H1 (cell line): ENCODE measurements around the gene PCGF6.

ENCODE experiments used
- CREB1 ChIP-seq: IDR thresholded peaks from 2 replicates; pipeline ENCODE4 v1.6.1; 2012; ENCODE audit warnings: inconsistent platforms
- CTCF ChIP-seq, 3 experiments: IDR thresholded peaks; 1 replicate in 2 of 3; 2 replicates in 1 of 3; pipeline versions ENCODE4 v1.5.1 to v1.6.1; 2011; ENCODE audit warnings: low read length in 3 of 3, mild to moderate bottlenecking in 3 of 3, inconsistent platforms in 2 of 3, low read depth in 1 of 3, moderate library complexity in 1 of 3; ENCODE audit not compliant: insufficient read depth in 1 of 3; ENCODE audit errors: control extremely low read depth in 1 of 3
- EGR1 ChIP-seq: IDR thresholded peaks from 2 replicates; pipeline ENCODE4 v1.6.1; 2011; ENCODE audit warnings: low read depth, low read length, borderline replicate concordance
- EZH2 ChIP-seq: fragments of 200-600 bp; sonication (generic); IDR thresholded peaks from 2 replicates; pipeline ENCODE4 v1.7.1; 2012; ENCODE audit warnings: low read depth, mild to moderate bottlenecking, moderate library complexity, low read length, inconsistent platforms; ENCODE audit not compliant: severe bottlenecking
- HDAC2 ChIP-seq, 2 experiments: fragments of 300-600 bp in 1 of 2; sonication (generic) in 1 of 2; IDR thresholded peaks; 2 replicates each; pipeline ENCODE4 v1.6.1; 2011 to 2012; ENCODE audit warnings: low read depth in 2 of 2, low read length in 2 of 2, mild to moderate bottlenecking in 2 of 2, moderate library complexity in 2 of 2, borderline replicate concordance in 1 of 2, inconsistent platforms in 1 of 2
- JUN ChIP-seq: IDR thresholded peaks from 2 replicates; pipeline ENCODE4 v1.6.1; 2011; ENCODE audit warnings: low read depth, mild to moderate bottlenecking, improper control_type of control experiment, low read length
- MAFK ChIP-seq: IDR thresholded peaks from 2 replicates; pipeline ENCODE4 v1.6.1; 2012; ENCODE audit warnings: low read depth, mild to moderate bottlenecking, improper control_type of control experiment, low read length
- SIN3A ChIP-seq, 2 experiments: IDR thresholded peaks in 1 of 2; conservative IDR thresholded peaks in 1 of 2; 2 replicates each; pipeline ENCODE4 v1.6.1; 2011 to 2012; ENCODE audit warnings: low read length in 2 of 2, improper control_type of control experiment in 1 of 2, low read depth in 1 of 2, mild to moderate bottlenecking in 1 of 2
- TAF1 ChIP-seq: IDR thresholded peaks from 2 replicates; pipeline ENCODE4 v1.6.1; 2011; ENCODE audit warnings: mild to moderate bottlenecking, low read depth, low read length
- TAF7 ChIP-seq: optimal IDR thresholded peaks from 2 replicates; pipeline ENCODE3; 2011; ENCODE audit warnings: low read depth, mild to moderate bottlenecking, inconsistent platforms, low read length, moderate library complexity, borderline replicate concordance
- TF ChIP-seq, protein P1 (sequence below): IDR thresholded peaks from 2 replicates; pipeline ENCODE4 v1.6.1; 2012; ENCODE audit warnings: inconsistent platforms

- no peak for TF ChIP-seq CTCF (IDR thresholded peaks at IDR 0.05; ENCODE audit: control extremely low read depth in 1 of 3, insufficient read depth in 1 of 3, low read depth in 1 of 3, low read length in 3 of 3)
- no peak for TF ChIP-seq TAF7
- TF ChIP-seq HDAC2 (IDR thresholded peaks at IDR 0.05; ENCODE audit: borderline replicate concordance in 1 of 2, low read depth in 2 of 2, low read length in 2 of 2), result peak in 1 of 2 experiments; percentile 83; a peak in 1 of 4 replicates
- no peak for TF ChIP-seq JUN
- no peak; the same call in 1 of the 2 replicates for TF ChIP-seq CREB1
- TF ChIP-seq MAFK, result no peak
- TF ChIP-seq SIN3A (conservative IDR thresholded peaks at IDR 0.05 in 1 of 2, IDR thresholded peaks at IDR 0.05 in 1 of 2; ENCODE audit: low read depth in 1 of 2, low read length in 2 of 2), result peak; percentile 97 to 98
- no peak for TF ChIP-seq EGR1
- no peak for TF ChIP-seq EZH2
- TF ChIP-seq, protein P1, sequence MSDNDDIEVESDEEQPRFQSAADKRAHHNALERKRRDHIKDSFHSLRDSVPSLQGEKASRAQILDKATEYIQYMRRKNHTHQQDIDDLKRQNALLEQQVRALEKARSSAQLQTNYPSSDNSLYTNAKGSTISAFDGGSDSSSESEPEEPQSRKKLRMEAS, result peak; percentile 85
- no peak for TF ChIP-seq TAF1
Observed at GRCh38 chr10:103278862-103279298, 72.1 kb downstream of the PCGF6 start.
